CD14-positive monocyte (primary cell): ENCODE measurements around the gene NFKBIZ. TPM values are rescaled to one million over a fixed set of nuclear protein-coding genes. Genes with fewer than 3 reads are reported as not detected.
A peak's percentile ranks its signal among the peaks of the same experiment; 100 is the strongest.

Experiments used
- DNase-seq, 3 donors: peaks; one replicate each; pipeline ENCODE4 v3.0.0-alpha.2; 2011 to 2022
- H2AFZ ChIP-seq: 2 replicates; pipeline ENCODE4 v1.6.0; 2012; ENCODE audit warnings: mild to moderate bottlenecking, low read depth, low read length, inconsistent platforms; ENCODE audit not compliant: insufficient read depth, poor library complexity, severe bottlenecking
- H3K27ac ChIP-seq, 2 donors: 1 replicate in 1 of 2; 2 replicates in 1 of 2; pipeline ENCODE4 v1.5.1; 2012 to 2013; ENCODE audit warnings: low read length in 2 of 2, control low read depth in 1 of 2, inconsistent platforms in 1 of 2, low read depth in 1 of 2, mild to moderate bottlenecking in 1 of 2
- H3K27me3 ChIP-seq, 2 donors: one replicate each; pipeline versions ENCODE4 v1.6.0 to v1.6.1; 2011 to 2013; ENCODE audit warnings: low read length in 2 of 2; ENCODE audit not compliant: control insufficient read depth in 2 of 2, insufficient read depth in 2 of 2
- H3K36me3 ChIP-seq, 2 donors: replicated peaks in 1 of 2; 1 replicate in 1 of 2; 2 replicates in 1 of 2; pipeline versions ENCODE4 v1.5.1 to v1.6.1; 2012 to 2013; ENCODE audit warnings: low read length in 2 of 2, control low read depth in 1 of 2, inconsistent platforms in 1 of 2, mild to moderate bottlenecking in 1 of 2; ENCODE audit not compliant: insufficient read depth in 2 of 2, control insufficient read depth in 1 of 2
- H3K4me1 ChIP-seq, 2 donors: 1 replicate in 1 of 2; 2 replicates in 1 of 2; pipeline versions ENCODE4 v1.5.1 to v1.6.1; 2012 to 2013; ENCODE audit warnings: low read length in 2 of 2, control low read depth in 1 of 2, inconsistent platforms in 1 of 2, mild to moderate bottlenecking in 1 of 2, moderate library complexity in 1 of 2; ENCODE audit not compliant: insufficient read depth in 2 of 2, control insufficient read depth in 1 of 2
- H3K4me2 ChIP-seq: replicated peaks from 2 replicates; pipeline ENCODE3; 2012; ENCODE audit warnings: low read length, moderate library complexity, mild to moderate bottlenecking; ENCODE audit not compliant: poor library complexity, severe bottlenecking; ENCODE audit errors: extremely low read depth
- H3K4me3 ChIP-seq, 3 experiments: fragments of 200-600 bp in 1 of 3; sonication (generic) in 1 of 3; replicated peaks in 1 of 3; 1 replicate in 2 of 3; 2 replicates in 1 of 3; pipeline ENCODE4 v1.5.1; 2011 to 2013; ENCODE audit warnings: low read length in 3 of 3, mild to moderate bottlenecking in 3 of 3, control low read depth in 2 of 3, low read depth in 2 of 3, inconsistent platforms in 1 of 3, moderate library complexity in 1 of 3
- H3K79me2 ChIP-seq: 2 replicates; pipeline ENCODE4 v1.6.0; 2012; ENCODE audit warnings: mild to moderate bottlenecking, control low read depth, inconsistent platforms, low read length, moderate library complexity; ENCODE audit not compliant: insufficient read depth
- H3K9ac ChIP-seq: 2 replicates; pipeline ENCODE4 v1.6.0; 2017; ENCODE audit warnings: low read length, mild to moderate bottlenecking; ENCODE audit not compliant: insufficient read depth, poor library complexity, severe bottlenecking
- H3K9me3 ChIP-seq, 2 donors: replicated peaks in 1 of 2; 1 replicate in 1 of 2; 2 replicates in 1 of 2; pipeline versions ENCODE4 v1.5.1 to v1.6.1; 2012 to 2013; ENCODE audit warnings: low read length in 2 of 2, control low read depth in 1 of 2; ENCODE audit not compliant: control insufficient read depth in 1 of 2, insufficient read depth in 1 of 2
- H4K20me1 ChIP-seq: 2 replicates; pipeline ENCODE4 v1.6.0; 2012; ENCODE audit warnings: mild to moderate bottlenecking, low read length, control low read depth, moderate library complexity; ENCODE audit not compliant: insufficient read depth
- H3K27ac Mint-ChIP-seq, 7 donors: one replicate each; pipeline ENCODE4 v1.8.0; 2020; ENCODE audit warnings: mild to moderate bottlenecking in 7 of 7, mixed read lengths in 7 of 7, moderate library complexity in 6 of 7, inconsistent platforms in 2 of 7
- H3K27me3 Mint-ChIP-seq, 3 donors: one replicate each; pipeline ENCODE4 v1.8.0; 2021 to 2022; ENCODE audit warnings: low read depth in 3 of 3, mild to moderate bottlenecking in 3 of 3, mixed read lengths in 3 of 3, moderate library complexity in 3 of 3, inconsistent platforms in 1 of 3
- H3K36me3 Mint-ChIP-seq, 2 donors: one replicate each; pipeline ENCODE4 v1.8.0; 2020; ENCODE audit warnings: mixed read lengths in 2 of 2, inconsistent platforms in 1 of 2, mild to moderate bottlenecking in 1 of 2
- H3K4me1 Mint-ChIP-seq: one replicate; pipeline ENCODE4 v1.8.0; 2020; ENCODE audit warnings: mild to moderate bottlenecking, mixed read lengths
- H3K4me3 Mint-ChIP-seq, 2 donors: one replicate each; pipeline ENCODE4 v1.8.0; 2020; ENCODE audit warnings: mild to moderate bottlenecking in 2 of 2, mixed read lengths in 2 of 2, moderate library complexity in 1 of 2
- H3K9me3 Mint-ChIP-seq, 7 donors: one replicate each; pipeline ENCODE4 v1.8.0; 2020 to 2022; ENCODE audit warnings: mixed read lengths in 7 of 7, mild to moderate bottlenecking in 6 of 7, moderate library complexity in 6 of 7, inconsistent platforms in 2 of 7
- WGBS: methylation state at CpG from one replicate; pipeline ENCODE4 v1.1.5; 2013; ENCODE audit warnings: missing lambda C conversion rate; ENCODE audit not compliant: insufficient coverage; 5-methylcytosine and 5-hydroxymethylcytosine counted together
- intact Hi-C, 2 donors: fragments of 100-400 bp; cut with micrococcal nuclease; formaldehyde crosslinking; loops; one replicate each; pipeline versions ENCODE4 v1.15.0 to v1.15.1; 2023
- polyA plus RNA-seq, 3 donors: library from polyadenylated mRNA; depleted of rRNA in 1 of 3; unstranded in 2 of 3; stranded (reverse) in 1 of 3; fragments of 300-500 nt in 2 of 3; fragments of >200 nt in 1 of 3; fragmentation: Illumina TruSeq in 2 of 3; gene quantifications; 1 replicate in 2 of 3; 2 replicates in 1 of 3; pipeline ENCODE4 v1.2.3, GENCODE V29; 2012 to 2021
- TF ChIP-seq, protein P1 (sequence below): fragments of 200-600 bp; IDR thresholded peaks from one replicate; pipeline ENCODE4 v1.8.0; 2022; ENCODE audit warnings: antibody characterized with exemption, mild to moderate bottlenecking

NFKBIZ gene
- polyA plus RNA-seq, 3 donors = 71.0 to 592 (median 84.9) TPM

DNA sequence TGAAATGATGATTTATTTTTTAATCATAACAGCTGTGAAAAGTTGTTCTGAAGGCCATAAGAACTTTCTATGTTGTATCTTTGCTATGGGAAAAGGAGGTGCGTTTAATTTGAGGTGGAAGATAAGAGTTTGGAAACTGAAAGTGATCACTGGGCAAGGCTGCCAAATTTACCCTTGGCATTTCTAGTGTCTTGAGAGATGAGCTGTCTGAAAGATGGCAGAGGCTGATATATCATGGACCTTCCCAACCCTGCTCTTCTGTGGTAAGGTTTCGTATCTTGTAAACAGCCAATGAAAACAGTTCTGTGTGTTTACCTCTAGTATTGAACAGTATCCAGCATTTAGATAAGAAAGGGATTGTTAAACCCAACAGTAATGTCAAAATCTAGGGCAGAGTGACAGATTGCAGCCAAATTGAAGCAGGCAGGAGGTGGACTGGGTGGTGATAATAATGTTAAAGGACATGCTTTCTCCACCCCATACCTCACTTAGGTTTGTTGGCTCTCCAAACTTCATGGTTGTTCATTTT lies 15.8 kb upstream of the NFKBIZ start:
- peaks cover 84% of the 10 kb centered on the region for H3K4me1 Mint-ChIP-seq
- Histone ChIP-seq H3K9me3 (no peaks in the 10 kb centered on the region), H3K4me2 (no peak overlapping the region), H3K27ac (no peak overlapping the region), H3K36me3 (no peaks in the 10 kb centered on the region), H3K27me3 (no peaks in the 10 kb centered on the region), H4K20me1 (no peaks in the 10 kb centered on the region), H2AFZ (no peak overlapping the region), H3K4me1 (peaks cover 61 to 77% of the 10 kb centered on the region in 2 donors), H3K9ac (no peak overlapping the region), H3K4me3 (no peak overlapping the region), H3K79me2 (peaks cover 19% of the 10 kb centered on the region)
- intact Hi-C loops = no loop called here
- H3K4me3 Mint-ChIP-seq = no peak overlapping the region
- peak overlapping the region in 2 of 7 donors; percentile 20 to 78 for H3K27ac Mint-ChIP-seq
- H3K36me3 Mint-ChIP-seq = peaks cover 14 to 17% of the 10 kb centered on the region in 2 donors
- WGBS = 95% methylated on average over 2 of the region's 2 CpGs
- TF ChIP-seq, protein P1, sequence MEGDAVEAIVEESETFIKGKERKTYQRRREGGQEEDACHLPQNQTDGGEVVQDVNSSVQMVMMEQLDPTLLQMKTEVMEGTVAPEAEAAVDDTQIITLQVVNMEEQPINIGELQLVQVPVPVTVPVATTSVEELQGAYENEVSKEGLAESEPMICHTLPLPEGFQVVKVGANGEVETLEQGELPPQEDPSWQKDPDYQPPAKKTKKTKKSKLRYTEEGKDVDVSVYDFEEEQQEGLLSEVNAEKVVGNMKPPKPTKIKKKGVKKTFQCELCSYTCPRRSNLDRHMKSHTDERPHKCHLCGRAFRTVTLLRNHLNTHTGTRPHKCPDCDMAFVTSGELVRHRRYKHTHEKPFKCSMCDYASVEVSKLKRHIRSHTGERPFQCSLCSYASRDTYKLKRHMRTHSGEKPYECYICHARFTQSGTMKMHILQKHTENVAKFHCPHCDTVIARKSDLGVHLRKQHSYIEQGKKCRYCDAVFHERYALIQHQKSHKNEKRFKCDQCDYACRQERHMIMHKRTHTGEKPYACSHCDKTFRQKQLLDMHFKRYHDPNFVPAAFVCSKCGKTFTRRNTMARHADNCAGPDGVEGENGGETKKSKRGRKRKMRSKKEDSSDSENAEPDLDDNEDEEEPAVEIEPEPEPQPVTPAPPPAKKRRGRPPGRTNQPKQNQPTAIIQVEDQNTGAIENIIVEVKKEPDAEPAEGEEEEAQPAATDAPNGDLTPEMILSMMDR = no peak
- peaks cover 0 to 2% (median 0%) of the 10 kb centered on the region in 7 donors for H3K9me3 Mint-ChIP-seq
- H3K27me3 Mint-ChIP-seq = peaks cover 0 to 6% (median 5%) of the 10 kb centered on the region in 3 donors
- no peak for DNase-seq

DNA sequence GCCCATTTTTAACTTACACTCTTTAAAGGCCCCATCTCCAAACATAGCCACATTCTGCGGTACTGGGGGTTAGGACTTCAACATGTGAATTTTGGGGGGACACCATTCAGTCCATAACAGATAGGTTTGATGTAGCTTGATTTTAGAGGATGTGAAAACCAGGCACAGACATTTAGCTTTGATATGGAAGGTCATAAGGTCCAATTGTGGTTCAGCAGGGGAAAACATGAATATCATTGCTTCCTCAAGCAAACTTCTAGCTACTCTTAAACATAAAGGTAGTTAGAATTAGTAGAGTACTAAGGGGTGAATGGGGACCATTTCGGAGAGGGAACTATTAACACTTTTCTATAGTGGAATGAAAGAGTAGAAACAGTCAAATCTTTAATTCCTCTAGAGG lies 13.6 kb upstream of the NFKBIZ start:
- no CpG with 5 or more reads among the region's 2 CpGs for WGBS
- Histone ChIP-seq H3K4me2 (no peak overlapping the region), H3K36me3 (no peaks in the 10 kb centered on the region), H3K79me2 (peaks cover 3% of the 10 kb centered on the region), H2AFZ (no peak overlapping the region), H3K4me1 (peaks cover 49 to 70% of the 10 kb centered on the region in 2 donors), H4K20me1 (no peaks in the 10 kb centered on the region), H3K27ac (no peak overlapping the region), H3K4me3 (no peak overlapping the region), H3K9ac (no peak overlapping the region), H3K27me3 (no peaks in the 10 kb centered on the region), H3K9me3 (no peaks in the 10 kb centered on the region)
- Mint-ChIP-seq H3K4me3 (no peak overlapping the region), H3K27me3 (peaks cover 0 to 6% (median 5%) of the 10 kb centered on the region in 3 donors), H3K36me3 (peaks cover 16 to 17% of the 10 kb centered on the region in 2 donors), H3K9me3 (peaks cover 0 to 2% (median 0%) of the 10 kb centered on the region in 7 donors), H3K27ac (peak overlapping the region in 5 of 7 donors; percentile 26 to 94 (median 68)), H3K4me1 (peaks cover 77% of the 10 kb centered on the region)
- DNase-seq = no peak
- intact Hi-C loops = no loop called here
- TF ChIP-seq, protein P1 = no peak
